HAP-1 (cell line): Measurements from ENCODE around the gene TBC1D22A.
A peak's percentile ranks its signal among the peaks of the same experiment; 100 is the strongest.
"Not testable (repeated sequence)": the region's sequence is repeated elsewhere in the genome, so short reads cannot be mapped to it uniquely, and the experiment has no call there.

ENCODE experiments used
- DNase-seq, 2 experiments: peaks; one replicate each; pipeline ENCODE4 v3.0.0-alpha.2; 2016 to 2020; ENCODE audit warnings: low spot score in 2 of 2
- H3K27me3 ChIP-seq: fragments of 250-450 bp; sonication (Bioruptor Pico); 2 replicates; pipeline ENCODE4 v1.5.1; 2020; ENCODE audit warnings: low read depth, mild to moderate bottlenecking, moderate library complexity
- H3K36me3 ChIP-seq: fragments of 250-450 bp; sonication (Bioruptor Pico); replicated peaks from 2 replicates; pipeline ENCODE4 v1.5.1; 2020; ENCODE audit warnings: mild to moderate bottlenecking
- H3K4me1 ChIP-seq: fragments of 250-450 bp; sonication (Bioruptor Pico); 2 replicates; pipeline ENCODE4 v1.5.1; 2020; ENCODE audit warnings: mild to moderate bottlenecking
- H3K4me3 ChIP-seq: fragments of 250-450 bp; sonication (Bioruptor Pico); 2 replicates; pipeline ENCODE4 v1.5.1; 2020; ENCODE audit warnings: mild to moderate bottlenecking, moderate library complexity
- H3K9me3 ChIP-seq: fragments of 250-450 bp; sonication (Bioruptor Pico); 2 replicates; pipeline ENCODE4 v1.5.1; 2020; ENCODE audit warnings: mild to moderate bottlenecking, moderate library complexity
- in situ Hi-C: fragments of 300-500 bp; cut with MboI; formaldehyde crosslinking; loops from 3 replicates; pipeline ENCODE4 v1.14.3; 2020; ENCODE audit warnings: low sequenced_read_pairs, inconsistent platforms, mixed read lengths

TBC1D22A gene

GRCh38 chr22:47116426-47117341 lies 354.2 kb downstream of the TBC1D22A start:
- H3K4me3 ChIP-seq: no peak overlapping the region
- no peak for DNase-seq
- H3K27me3 ChIP-seq: no peaks in the 10 kb centered on the region
- in situ Hi-C loops: no loop called here
- H3K4me1 ChIP-seq: no peaks in the 10 kb centered on the region
- H3K36me3 ChIP-seq: no peaks in the 10 kb centered on the region
- H3K9me3 ChIP-seq: no peaks in the 10 kb centered on the region

DNA sequence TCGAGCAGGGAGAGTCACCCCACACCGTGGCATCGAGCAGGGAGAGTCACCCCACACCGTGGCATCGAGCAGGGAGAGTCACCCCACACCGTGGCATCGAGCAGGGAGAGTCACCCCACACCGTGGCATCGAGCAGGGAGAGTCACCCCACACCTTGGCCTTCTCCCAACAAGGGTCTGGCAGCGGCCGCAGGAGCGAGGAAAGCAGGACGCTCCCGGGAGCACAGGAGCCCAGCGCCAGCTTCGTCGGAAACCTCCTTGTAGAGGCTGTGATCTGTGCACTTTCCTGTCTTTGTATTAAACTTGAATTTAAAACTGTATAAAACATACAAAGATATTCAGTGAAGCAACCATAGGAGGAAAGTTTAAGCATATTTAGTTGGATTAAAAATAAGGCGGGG lies 355.0 kb downstream of the TBC1D22A start:
- H3K9me3 ChIP-seq, H3K4me1 ChIP-seq, H3K36me3 ChIP-seq, H3K4me3 ChIP-seq, DNase-seq, in situ Hi-C loops, H3K27me3 ChIP-seq: not testable (repeated sequence)

DNA sequence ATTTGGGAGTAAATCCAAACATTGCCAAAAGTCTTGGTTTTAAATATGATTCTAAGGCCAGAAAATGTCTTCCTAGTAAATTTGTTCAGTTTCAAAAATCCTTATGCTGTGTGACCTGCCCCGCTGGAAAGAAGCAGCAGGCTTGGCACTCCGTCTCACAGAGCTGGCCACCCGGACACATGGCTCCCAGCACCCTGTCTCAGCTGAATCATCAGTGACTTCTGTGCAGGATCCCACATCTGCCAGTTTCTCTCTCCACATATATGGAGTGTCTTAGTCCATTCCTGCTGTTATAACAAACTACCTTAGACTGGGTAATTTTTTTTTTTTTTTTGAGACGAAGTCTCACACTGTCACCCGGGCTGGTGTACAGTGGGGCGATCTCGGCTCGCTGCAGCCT lies 356.7 kb downstream of the TBC1D22A start:
- no peaks in the 10 kb centered on the region for H3K9me3 ChIP-seq
- no peak for DNase-seq
- in situ Hi-C loops: no loop called here
- H3K4me3 ChIP-seq: no peak overlapping the region
- no peaks in the 10 kb centered on the region for H3K36me3 ChIP-seq
- no peaks in the 10 kb centered on the region for H3K27me3 ChIP-seq
- no peaks in the 10 kb centered on the region for H3K4me1 ChIP-seq

DNA sequence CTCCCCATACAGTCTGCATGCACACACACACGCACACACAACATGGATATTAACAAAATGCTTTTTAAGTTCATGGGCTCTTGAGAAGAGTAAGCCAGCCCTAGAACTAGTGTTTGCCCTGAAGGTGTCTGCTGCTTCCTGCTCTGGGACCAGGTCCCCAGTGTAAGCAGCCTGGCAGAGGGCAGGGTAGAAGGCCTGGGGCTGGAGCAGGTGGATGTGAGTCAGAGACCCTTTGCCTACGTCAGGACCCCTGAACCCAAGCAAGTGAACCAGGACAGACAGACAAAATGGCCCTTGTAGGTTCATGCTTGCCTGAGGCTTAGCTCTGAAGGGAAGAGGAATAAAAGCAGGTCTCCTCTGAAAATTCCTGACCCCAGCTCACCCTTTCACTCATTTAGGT lies 357.9 kb downstream of the TBC1D22A start:
- Histone ChIP-seq H3K27me3 (no peaks in the 10 kb centered on the region), H3K4me1 (no peaks in the 10 kb centered on the region), H3K9me3 (no peaks in the 10 kb centered on the region), H3K4me3 (no peak overlapping the region), H3K36me3 (no peaks in the 10 kb centered on the region)
- in situ Hi-C loops: no loop called here
- no peak for DNase-seq

DNA sequence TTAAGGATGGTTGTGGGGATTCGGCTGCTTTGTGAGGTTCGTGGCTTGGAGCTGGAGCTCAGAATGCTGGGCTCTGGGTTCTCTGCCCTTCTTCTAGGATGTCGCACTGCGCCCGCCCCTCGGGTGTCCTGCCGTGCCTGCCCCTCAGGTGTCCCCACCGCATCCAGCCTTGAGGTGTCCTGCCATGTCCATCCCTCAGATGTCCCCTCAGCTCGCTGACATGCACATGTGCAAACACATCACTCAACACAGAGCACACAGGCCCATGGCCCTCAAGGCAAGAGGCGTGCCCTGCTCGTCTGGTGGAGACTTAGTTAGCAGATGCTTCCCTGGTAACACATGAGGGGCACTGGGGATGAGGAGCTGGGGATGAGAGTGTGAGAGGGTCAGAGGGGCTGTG lies 359.3 kb downstream of the TBC1D22A start:
- no peak for DNase-seq
- Histone ChIP-seq H3K4me3 (no peak overlapping the region), H3K36me3 (no peaks in the 10 kb centered on the region), H3K9me3 (no peaks in the 10 kb centered on the region), H3K27me3 (no peaks in the 10 kb centered on the region), H3K4me1 (no peaks in the 10 kb centered on the region)
- in situ Hi-C loops: no loop called here

DNA sequence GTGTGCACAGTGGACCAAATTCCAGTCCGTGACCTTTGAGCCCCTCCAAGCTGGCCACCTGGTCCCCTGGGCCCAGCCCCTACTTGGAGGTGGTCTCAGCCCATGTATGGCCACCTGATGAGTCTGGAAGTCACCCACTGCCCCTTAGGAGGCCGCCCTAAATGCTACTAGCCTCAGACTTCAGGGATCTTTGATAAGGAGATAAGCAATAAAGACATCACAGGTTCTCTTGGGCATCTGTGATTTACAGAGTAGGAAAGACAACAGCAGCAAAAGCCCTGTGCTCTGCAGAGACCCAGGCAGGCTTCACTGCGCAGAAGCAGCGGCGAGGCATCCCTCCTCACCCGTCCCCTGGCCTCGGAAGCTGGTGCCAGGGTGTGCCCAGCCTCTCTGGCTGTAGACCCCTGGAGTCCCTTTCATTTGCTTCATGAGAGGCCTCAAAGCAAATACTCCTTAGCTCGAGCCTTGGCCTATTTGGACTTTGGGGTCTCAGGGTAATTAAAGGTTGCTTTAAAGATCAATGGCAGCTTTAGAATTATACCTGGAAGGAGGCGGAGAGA lies 360.1 kb downstream of the TBC1D22A start:
- no peak for DNase-seq
- Histone ChIP-seq H3K36me3 (no peaks in the 10 kb centered on the region), H3K4me1 (no peaks in the 10 kb centered on the region), H3K27me3 (no peaks in the 10 kb centered on the region), H3K4me3 (no peak overlapping the region), H3K9me3 (no peaks in the 10 kb centered on the region)
- in situ Hi-C loops: no loop called here

DNA sequence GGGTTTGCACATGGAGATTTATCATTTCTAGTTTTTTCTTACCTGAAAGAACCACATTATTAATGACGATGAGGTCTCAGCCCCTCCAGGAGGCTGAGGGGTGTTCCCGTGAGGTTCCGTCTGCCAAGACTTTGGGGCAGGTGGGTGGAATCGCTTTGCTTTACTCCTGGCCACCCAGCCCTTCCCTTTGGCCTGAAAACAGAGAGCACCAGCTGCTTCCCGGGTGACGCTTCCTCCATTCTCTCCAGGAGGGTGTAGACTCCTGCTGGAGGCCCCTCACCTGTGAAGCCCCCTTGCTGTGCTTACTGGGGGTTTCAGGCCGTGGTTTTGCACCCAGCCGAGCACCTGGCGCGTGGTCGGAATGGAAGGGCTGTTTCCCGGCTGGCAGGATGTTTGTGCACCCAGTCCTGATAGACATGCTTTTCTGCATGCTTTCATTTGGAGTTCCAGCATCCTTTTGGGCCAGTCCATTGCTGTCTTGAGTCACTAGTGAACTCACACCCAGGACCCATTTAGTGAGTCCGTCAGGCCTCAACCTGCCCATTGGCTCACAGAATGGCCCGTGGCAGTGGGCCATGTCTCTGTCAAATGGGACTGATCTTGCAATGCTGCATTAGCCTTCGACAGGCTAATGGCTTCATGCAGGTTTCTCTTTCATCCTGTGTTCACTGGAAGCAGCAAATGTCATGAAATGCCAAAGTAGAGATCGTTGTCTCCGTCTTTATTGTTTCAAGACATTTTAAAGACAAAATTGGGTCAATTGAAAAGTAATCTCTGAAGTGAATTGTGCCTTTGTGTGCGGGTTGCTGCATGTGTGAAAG lies 360.8 kb downstream of the TBC1D22A start:
- DNase-seq: no peak
- H3K4me1 ChIP-seq: no peaks in the 10 kb centered on the region
- in situ Hi-C loops: no loop called here
- H3K36me3 ChIP-seq: no peaks in the 10 kb centered on the region
- no peaks in the 10 kb centered on the region for H3K27me3 ChIP-seq
- H3K4me3 ChIP-seq: no peak overlapping the region
- no peaks in the 10 kb centered on the region for H3K9me3 ChIP-seq

GRCh38 chr22:47123827-47124442 lies 361.5 kb downstream of the TBC1D22A start:
- no peaks in the 10 kb centered on the region for H3K9me3 ChIP-seq
- no peak for DNase-seq
- H3K27me3 ChIP-seq: no peaks in the 10 kb centered on the region
- in situ Hi-C loops: no loop called here
- no peaks in the 10 kb centered on the region for H3K36me3 ChIP-seq
- no peaks in the 10 kb centered on the region for H3K4me1 ChIP-seq
- H3K4me3 ChIP-seq: no peak overlapping the region

DNA sequence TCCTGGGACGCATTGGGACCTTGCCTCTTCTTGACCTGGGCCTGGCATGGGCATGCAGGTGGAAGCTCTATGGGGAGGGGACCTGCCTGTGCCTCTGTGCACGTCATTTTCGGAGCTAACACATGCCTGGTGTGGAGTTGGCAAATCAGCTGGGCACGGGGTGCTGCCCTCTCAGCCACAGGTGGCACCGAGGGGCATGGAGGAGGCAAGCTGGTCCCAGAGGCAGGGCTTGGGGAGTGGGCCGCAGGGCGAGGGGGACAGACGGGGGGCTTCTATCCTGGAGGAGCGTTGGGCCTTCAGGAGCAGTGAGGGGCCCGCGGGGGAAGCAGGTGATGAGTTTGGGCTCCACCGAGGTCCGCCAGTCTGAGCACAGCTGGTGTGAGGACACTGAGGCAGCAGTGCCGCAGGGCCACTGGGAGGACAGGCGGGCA lies 362.0 kb downstream of the TBC1D22A start:
- Histone ChIP-seq H3K4me1 (no peaks in the 10 kb centered on the region), H3K4me3 (no peak overlapping the region), H3K9me3 (no peaks in the 10 kb centered on the region), H3K27me3 (no peaks in the 10 kb centered on the region), H3K36me3 (no peaks in the 10 kb centered on the region)
- in situ Hi-C loops: no loop called here
- DNase-seq: no peak

- Histone ChIP-seq H3K4me1 (no peaks in the 10 kb centered on the region), H3K9me3 (no peaks in the 10 kb centered on the region), H3K36me3 (no peaks in the 10 kb centered on the region), H3K27me3 (no peaks in the 10 kb centered on the region), H3K4me3 (no peak overlapping the region)
- peak in 1 of 2 experiments; percentile 36 for DNase-seq
- in situ Hi-C loops: no loop called here
These were observed 362.5 kb downstream of the TBC1D22A start for GRCh38 chr22:47124961-47125360.

GRCh38 chr22:47125603-47126002 lies 363.2 kb downstream of the TBC1D22A start:
- H3K4me1 ChIP-seq: no peaks in the 10 kb centered on the region
- in situ Hi-C loops: no loop called here
- no peaks in the 10 kb centered on the region for H3K27me3 ChIP-seq
- no peaks in the 10 kb centered on the region for H3K9me3 ChIP-seq
- DNase-seq: no peak
- H3K36me3 ChIP-seq: no peaks in the 10 kb centered on the region
- no peak overlapping the region for H3K4me3 ChIP-seq

- Histone ChIP-seq H3K4me3 (no peak overlapping the region), H3K9me3 (no peaks in the 10 kb centered on the region), H3K4me1 (no peaks in the 10 kb centered on the region), H3K36me3 (no peaks in the 10 kb centered on the region), H3K27me3 (no peaks in the 10 kb centered on the region)
- DNase-seq: no peak
- in situ Hi-C loops: no loop called here
These were observed 363.9 kb downstream of the TBC1D22A start for GRCh38 chr22:47126344-47126811.

DNA sequence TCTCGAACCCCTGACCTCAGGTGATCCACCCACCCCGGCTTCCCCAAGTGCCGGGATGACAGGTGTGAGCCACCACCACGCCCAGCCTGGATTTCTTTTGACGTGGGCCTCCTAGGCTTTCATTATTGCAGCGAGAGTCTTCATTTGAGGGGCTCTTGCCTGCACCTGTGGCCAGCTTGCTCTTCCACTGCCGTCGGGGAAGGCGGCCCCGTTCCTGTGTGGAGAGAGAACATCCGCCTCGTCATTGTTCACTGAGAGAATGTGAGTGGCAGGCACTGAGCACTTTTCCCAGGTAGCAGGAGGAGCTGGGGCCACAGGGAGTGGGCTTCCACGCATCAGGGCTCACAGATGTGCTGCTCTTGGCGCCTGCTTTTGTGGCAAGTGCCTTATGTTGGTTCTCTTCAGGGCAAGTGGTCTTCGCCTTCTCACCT lies 365.0 kb downstream of the TBC1D22A start:
- Histone ChIP-seq H3K36me3 (no peaks in the 10 kb centered on the region), H3K4me1 (no peaks in the 10 kb centered on the region), H3K27me3 (no peaks in the 10 kb centered on the region), H3K9me3 (no peaks in the 10 kb centered on the region), H3K4me3 (no peak overlapping the region)
- DNase-seq: no peak
- in situ Hi-C loops: no loop called here
